Liver (tissue), 3 donors: Measurements from ENCODE around the gene YIPF5.

ENCODE experiments used
- CTCF ChIP-seq: fragments of 150-350 bp; IDR thresholded peaks from 2 replicates; pipeline ENCODE4 v1.5.1; 2017; ENCODE audit warnings: improper control_type of control experiment, low read depth, low read length; ENCODE audit not compliant: missing input control
- GABPA ChIP-seq, 2 donors: IDR thresholded peaks in 1 of 2; conservative IDR thresholded peaks in 1 of 2; 2 replicates each; pipeline ENCODE4 v1.6.1; 2016; ENCODE audit warnings: antibody characterized with exemption in 2 of 2, mild to moderate bottlenecking in 1 of 2, moderate library complexity in 1 of 2
- JUND ChIP-seq, 2 donors: IDR thresholded peaks; 2 replicates each; pipeline ENCODE4 v1.6.1; 2016; ENCODE audit warnings: antibody characterized with exemption in 2 of 2
- NR2F2 ChIP-seq: IDR thresholded peaks from 2 replicates; pipeline ENCODE4 v1.6.1; 2016; ENCODE audit warnings: antibody characterized with exemption
- REST ChIP-seq: IDR thresholded peaks from 2 replicates; pipeline ENCODE4 v1.6.1; 2016; ENCODE audit warnings: antibody characterized with exemption, mild to moderate bottlenecking
- donor health status: healthy.
- donor health status: healthy.

- no peak for TF ChIP-seq CTCF
- TF ChIP-seq JUND (IDR thresholded peaks at IDR 0.05) = no peak
- TF ChIP-seq GABPA (IDR thresholded peaks at IDR 0.05 in 1 of 2, conservative IDR thresholded peaks at IDR 0.05 in 1 of 2) = no peak
- no peak for TF ChIP-seq NR2F2
- no peak for TF ChIP-seq REST
These were observed 31.1 kb upstream of the YIPF5 start for GRCh38 chr5:144201588-144201987.
